Peyer's patch (tissue), 4 donors: Measurements from ENCODE around the gene PRPF19. TPM values are rescaled to one million over a fixed set of nuclear protein-coding genes. Genes with fewer than 3 reads are reported as not detected.
"Not testable (repeated sequence)": the region's sequence is repeated elsewhere in the genome, so short reads cannot be mapped to it uniquely, and the experiment has no call there.

Source experiments
- DNase-seq, 3 donors: peaks; one replicate each; pipeline ENCODE4 v3.0.0-alpha.2; 2017 to 2019
- H3K27ac ChIP-seq, 4 donors: fragments of 200-600 bp; sonication (generic); one replicate each; pipeline ENCODE4 v1.5.1; 2016 to 2019
- H3K27me3 ChIP-seq, 2 donors: fragments of 200-600 bp; sonication (generic); one replicate each; pipeline ENCODE4 v1.5.1; 2019
- H3K36me3 ChIP-seq, 3 donors: fragments of 200-600 bp; sonication (generic); one replicate each; pipeline ENCODE4 v1.5.1; 2016 to 2019
- H3K4me1 ChIP-seq, 4 donors: fragments of 200-600 bp; sonication (generic); one replicate each; pipeline ENCODE4 v1.5.1; 2016 to 2019
- H3K4me3 ChIP-seq, 4 donors: fragments of 200-600 bp; sonication (generic); 1 replicate in 3 of 4; 2 replicates in 1 of 4; pipeline ENCODE4 v1.5.1; 2016 to 2019; ENCODE audit warnings: mild to moderate bottlenecking in 1 of 4
- H3K9me3 ChIP-seq, 4 donors: fragments of 200-600 bp; sonication (generic); one replicate each; pipeline ENCODE4 v1.5.1; 2016 to 2019; ENCODE audit warnings: mild to moderate bottlenecking in 1 of 4
- POLR2A ChIP-seq, 2 donors: fragments of 450-650 bp; IDR thresholded peaks; one replicate each; pipeline ENCODE4 v1.5.1; 2017; ENCODE audit warnings: antibody characterized with exemption in 2 of 2, mild to moderate bottlenecking in 2 of 2, moderate library complexity in 2 of 2
- total RNA-seq, 4 donors: library from RNA; depleted of rRNA; stranded (reverse); fragments of >200 nt; gene quantifications; one replicate each; pipeline ENCODE4 v1.1.0, GENCODE V29; 2016
- TF ChIP-seq, protein P1 (sequence below), 6 experiments: fragments of 450-650 bp in 4 of 6; fragments of 200-600 bp in 2 of 6; sonication (generic) in 1 of 6; IDR thresholded peaks; one replicate each; pipeline ENCODE4 v1.5.1; 2017 to 2019; ENCODE audit warnings: antibody characterized with exemption in 6 of 6, mild to moderate bottlenecking in 3 of 6, moderate library complexity in 1 of 6

PRPF19 gene
- total RNA-seq, 4 donors from 2014 or later, result 36.1 to 53.4 (median 46.5) TPM

DNA sequence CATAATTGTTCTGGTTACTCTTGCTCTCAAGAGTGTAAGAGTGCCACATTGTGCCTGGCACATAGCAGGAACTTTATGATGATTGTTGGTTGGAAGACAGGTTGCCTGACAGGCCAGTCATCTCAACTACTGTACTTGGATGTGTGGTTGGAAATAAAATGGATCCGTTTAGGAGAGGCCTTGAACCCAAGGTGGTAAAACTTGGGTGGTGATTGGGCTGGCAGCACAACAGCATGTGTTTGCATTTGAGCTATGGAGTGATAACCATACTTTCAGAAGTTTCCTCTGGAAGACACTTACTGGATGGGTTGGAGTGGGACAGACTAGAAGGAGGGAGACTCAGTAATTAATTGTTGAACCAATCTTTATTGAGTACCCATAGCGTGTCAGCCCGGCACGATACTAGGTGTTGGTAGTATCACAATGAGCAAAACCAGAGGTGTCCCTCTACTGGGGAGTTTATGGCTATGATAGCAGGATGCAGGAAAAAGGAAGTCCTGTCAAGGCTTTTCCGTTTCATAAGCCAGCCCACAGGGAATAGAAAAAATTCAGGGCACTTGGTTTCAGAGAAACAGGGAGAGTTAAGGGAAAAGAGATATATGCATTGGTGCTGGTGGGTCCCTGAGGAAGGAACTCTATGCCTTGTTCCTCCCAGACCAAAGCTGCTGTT is 4.5 kb upstream of the PRPF19 start:
- no peak overlapping the region for H3K4me3 ChIP-seq

DNA sequence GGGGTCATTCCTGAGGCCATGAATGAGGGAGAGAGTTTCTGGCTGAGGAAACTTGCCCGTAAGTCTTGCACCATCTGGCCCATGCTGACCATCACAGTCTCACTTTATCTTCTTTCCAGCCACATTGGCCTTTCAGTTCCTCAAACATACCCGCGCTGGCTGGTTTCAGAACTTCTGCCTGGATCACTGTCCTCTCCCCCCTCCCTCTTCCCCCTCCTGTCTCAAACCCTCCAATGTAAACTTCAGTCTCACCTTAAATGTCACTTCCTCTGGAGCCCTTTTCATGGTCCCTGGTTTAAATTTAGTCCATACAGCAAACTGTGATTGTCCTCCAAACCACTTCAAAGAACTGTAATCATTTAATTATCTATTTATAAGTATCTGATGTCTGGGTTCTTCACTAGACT is 3.9 kb upstream of the PRPF19 start:
- no peaks in the 10 kb centered on the region for H3K27me3 ChIP-seq
- TF ChIP-seq, protein P1, sequence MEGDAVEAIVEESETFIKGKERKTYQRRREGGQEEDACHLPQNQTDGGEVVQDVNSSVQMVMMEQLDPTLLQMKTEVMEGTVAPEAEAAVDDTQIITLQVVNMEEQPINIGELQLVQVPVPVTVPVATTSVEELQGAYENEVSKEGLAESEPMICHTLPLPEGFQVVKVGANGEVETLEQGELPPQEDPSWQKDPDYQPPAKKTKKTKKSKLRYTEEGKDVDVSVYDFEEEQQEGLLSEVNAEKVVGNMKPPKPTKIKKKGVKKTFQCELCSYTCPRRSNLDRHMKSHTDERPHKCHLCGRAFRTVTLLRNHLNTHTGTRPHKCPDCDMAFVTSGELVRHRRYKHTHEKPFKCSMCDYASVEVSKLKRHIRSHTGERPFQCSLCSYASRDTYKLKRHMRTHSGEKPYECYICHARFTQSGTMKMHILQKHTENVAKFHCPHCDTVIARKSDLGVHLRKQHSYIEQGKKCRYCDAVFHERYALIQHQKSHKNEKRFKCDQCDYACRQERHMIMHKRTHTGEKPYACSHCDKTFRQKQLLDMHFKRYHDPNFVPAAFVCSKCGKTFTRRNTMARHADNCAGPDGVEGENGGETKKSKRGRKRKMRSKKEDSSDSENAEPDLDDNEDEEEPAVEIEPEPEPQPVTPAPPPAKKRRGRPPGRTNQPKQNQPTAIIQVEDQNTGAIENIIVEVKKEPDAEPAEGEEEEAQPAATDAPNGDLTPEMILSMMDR (IDR thresholded peaks at IDR 0.05), result no peak
- TF ChIP-seq POLR2A (IDR thresholded peaks at IDR 0.05), result no peak
- H3K27ac ChIP-seq, result peak overlapping the region in 3 of 4 donors; percentile 12 to 70 (median 29)
- no peaks in the 10 kb centered on the region for H3K36me3 ChIP-seq
- peaks cover 0 to 23% (median 7%) of the 10 kb centered on the region in 4 donors for H3K4me1 ChIP-seq
- no peak overlapping the region for H3K4me3 ChIP-seq
- DNase-seq, result peak in 2 of 3 donors; percentile 81 to 83
- no peaks in the 10 kb centered on the region for H3K9me3 ChIP-seq

More for the DNA sequence above, 4.5 kb upstream of the PRPF19 start:
- DNase-seq, result peak in 1 of 3 donors; percentile 33
- peaks cover 0 to 24% (median 6%) of the 10 kb centered on the region in 4 donors for H3K4me1 ChIP-seq
- no peaks in the 10 kb centered on the region for H3K9me3 ChIP-seq
- TF ChIP-seq, protein P1 (IDR thresholded peaks at IDR 0.05), result no peak
- TF ChIP-seq POLR2A (IDR thresholded peaks at IDR 0.05), result no peak
- no peaks in the 10 kb centered on the region for H3K27me3 ChIP-seq
- H3K27ac ChIP-seq, result peak overlapping the region in 3 of 4 donors; percentile 11 to 70 (median 12)
- H3K36me3 ChIP-seq, result no peaks in the 10 kb centered on the region

DNA sequence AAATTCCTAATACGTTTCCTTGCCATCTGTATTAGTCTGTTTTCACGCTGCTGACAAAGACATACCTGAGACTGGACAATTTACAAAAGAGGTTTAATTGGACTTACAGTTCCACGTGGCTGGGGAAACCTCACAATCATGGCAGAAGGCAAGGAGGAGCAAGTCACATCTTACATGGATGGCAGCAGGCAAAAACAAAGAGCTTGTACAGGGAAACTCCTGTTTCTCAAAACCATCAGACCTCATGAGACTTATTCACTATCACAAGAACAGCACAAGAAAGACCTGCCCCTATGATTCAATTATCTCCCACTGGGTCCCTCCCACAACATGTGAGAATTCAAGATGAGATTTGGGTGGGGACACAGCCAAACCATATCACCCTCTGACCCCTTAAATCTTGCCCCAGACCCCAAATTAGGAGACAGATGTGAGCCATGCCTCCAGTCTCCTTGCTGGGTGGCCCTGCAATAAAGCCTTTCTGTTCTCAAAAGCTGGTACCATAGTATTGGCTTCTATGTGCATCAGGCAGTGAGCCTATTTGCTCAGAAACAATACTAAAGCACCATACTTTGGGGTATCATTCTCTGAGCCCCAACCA is 3.4 kb upstream of the PRPF19 start:
- Histone ChIP-seq H3K4me1 (peaks cover 3 to 25% (median 11%) of the 10 kb centered on the region in 4 donors), H3K27ac (peak overlapping the region in 2 of 4 donors; percentile 29 to 70)
- DNase-seq, H3K36me3 ChIP-seq, H3K9me3 ChIP-seq, H3K4me3 ChIP-seq, H3K27me3 ChIP-seq: not testable (repeated sequence)

DNA sequence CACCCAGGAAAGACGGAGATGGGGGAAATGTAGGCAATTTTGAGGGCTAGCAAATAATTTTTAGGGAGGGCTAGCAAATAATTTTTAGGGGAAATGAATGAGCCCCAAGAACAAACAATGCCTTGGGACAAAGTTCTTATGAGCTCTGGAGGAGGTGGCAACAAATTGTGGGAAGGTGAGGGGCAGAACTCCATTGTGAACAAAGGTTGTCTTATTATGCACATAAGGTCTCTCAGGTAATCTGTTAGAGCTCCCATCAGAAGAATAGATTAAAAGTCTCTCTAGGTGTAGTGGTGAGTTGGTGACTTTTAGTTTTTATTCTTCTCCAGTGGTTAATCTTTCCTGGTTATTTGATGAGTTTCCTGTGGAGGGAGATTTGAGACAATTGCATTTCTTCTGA is 2.4 kb upstream of the PRPF19 start:
- H3K9me3 ChIP-seq, result no peaks in the 10 kb centered on the region

DNA sequence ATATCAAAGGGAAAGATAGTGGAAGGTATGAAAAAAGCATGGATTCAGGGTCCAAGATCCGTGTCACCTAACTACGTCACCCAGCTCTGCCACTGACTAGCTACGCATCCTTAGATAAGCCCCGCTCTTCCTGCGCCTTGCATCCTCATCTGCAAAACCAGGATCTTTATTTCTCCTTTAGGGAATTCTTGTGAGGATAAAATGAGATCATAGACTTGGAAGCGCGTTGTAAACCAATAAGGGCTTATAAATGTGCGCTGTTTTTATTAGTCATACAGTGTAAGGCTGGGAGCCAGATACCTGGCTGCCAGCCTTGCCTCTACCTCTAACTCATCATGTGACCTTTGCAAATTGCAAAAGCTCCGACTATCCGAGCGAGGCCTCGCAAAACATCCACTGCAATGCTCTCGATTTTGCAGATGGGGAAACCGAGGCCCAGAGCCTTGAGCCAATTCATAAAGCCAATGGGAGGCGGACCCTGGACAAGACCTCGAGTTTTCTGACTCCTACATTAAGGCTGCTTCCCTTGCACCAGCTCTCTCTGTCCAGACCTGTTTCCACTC is 753 bp downstream of the PRPF19 start:
- Histone ChIP-seq H3K36me3 (peaks cover 0 to 32% (median 0%) of the 10 kb centered on the region in 3 donors), H3K27ac (peak overlapping the region; percentile 94 to 98 (median 96)), H3K4me1 (peaks cover 4 to 22% (median 7%) of the 10 kb centered on the region in 4 donors), H3K4me3 (peak overlapping the region; percentile 93 to 98 (median 96)), H3K9me3 (no peaks in the 10 kb centered on the region), H3K27me3 (no peaks in the 10 kb centered on the region)
- TF ChIP-seq POLR2A (IDR thresholded peaks at IDR 0.05), result peak in 1 of 2 donors; percentile 53
- TF ChIP-seq, protein P1 (IDR thresholded peaks at IDR 0.05), result no peak
- no peak for DNase-seq

More for the DNA sequence above, 2.4 kb upstream of the PRPF19 start:
- Histone ChIP-seq H3K36me3 (no peaks in the 10 kb centered on the region), H3K27me3 (no peaks in the 10 kb centered on the region), H3K27ac (no peak overlapping the region), H3K4me1 (peaks cover 4 to 32% (median 13%) of the 10 kb centered on the region in 4 donors), H3K4me3 (no peak overlapping the region)
- DNase-seq, result no peak
- no peak for TF ChIP-seq POLR2A (IDR thresholded peaks at IDR 0.05)
- TF ChIP-seq, protein P1 (IDR thresholded peaks at IDR 0.05), result no peak

DNA sequence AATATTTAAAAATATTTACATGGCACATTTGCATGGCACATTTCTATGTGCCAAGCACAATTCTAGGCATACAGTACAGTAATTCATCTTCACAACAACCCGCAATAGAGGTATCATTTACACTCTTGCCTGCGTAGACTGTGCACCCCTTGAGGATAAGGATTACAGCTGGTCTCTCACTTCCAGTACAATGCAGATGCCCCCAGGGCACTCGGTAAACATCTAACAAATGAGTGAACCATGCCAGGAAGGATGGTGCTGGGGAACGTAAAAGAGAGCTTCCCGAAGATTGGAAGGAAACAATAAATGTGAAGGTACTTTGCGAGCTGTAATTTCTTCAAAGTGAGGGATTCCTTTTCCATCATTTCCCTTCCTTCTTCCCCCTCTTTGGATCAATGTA is 1.3 kb downstream of the PRPF19 start:
- no peaks in the 10 kb centered on the region for H3K9me3 ChIP-seq
- TF ChIP-seq POLR2A (IDR thresholded peaks at IDR 0.05), result no peak
- TF ChIP-seq, protein P1 (IDR thresholded peaks at IDR 0.05), result no peak
- peak overlapping the region; percentile 93 to 98 (median 96) for H3K4me3 ChIP-seq
- peak overlapping the region; percentile 94 to 98 (median 96) for H3K27ac ChIP-seq
- H3K36me3 ChIP-seq, result peaks cover 0 to 37% (median 0%) of the 10 kb centered on the region in 3 donors
- H3K27me3 ChIP-seq, result no peaks in the 10 kb centered on the region
- peaks cover 4 to 22% (median 7%) of the 10 kb centered on the region in 4 donors for H3K4me1 ChIP-seq
- no peak for DNase-seq
